Nephron (organoid): Measurements from ENCODE around the gene NXT1.

ENCODE experiments used
- H3K27ac Mint-ChIP-seq, 3 experiments: 2 replicates each; pipeline ENCODE4 v1.8.0; 2020; ENCODE audit warnings: mixed read lengths in 3 of 3, mild to moderate bottlenecking in 2 of 3, moderate library complexity in 1 of 3
- H3K27me3 Mint-ChIP-seq: 2 replicates; pipeline ENCODE4 v1.8.0; 2021; ENCODE audit warnings: low read depth, mild to moderate bottlenecking, moderate library complexity, mixed read lengths
- H3K36me3 Mint-ChIP-seq: 2 replicates; pipeline ENCODE4 v1.8.0; 2020; ENCODE audit warnings: low read depth, mixed read lengths
- H3K4me1 Mint-ChIP-seq: 2 replicates; pipeline ENCODE4 v1.8.0; 2020; ENCODE audit warnings: mixed read lengths
- H3K4me3 Mint-ChIP-seq, 3 experiments: 2 replicates each; pipeline ENCODE4 v1.8.0; 2020; ENCODE audit warnings: mild to moderate bottlenecking in 3 of 3, mixed read lengths in 3 of 3, moderate library complexity in 2 of 3
- H3K9me3 Mint-ChIP-seq: 2 replicates; pipeline ENCODE4 v1.8.0; 2020; ENCODE audit warnings: mixed read lengths
- TF ChIP-seq, protein P1 (sequence below), 3 experiments: fragments of 200-600 bp; sonication (generic); IDR thresholded peaks; one replicate each; pipeline ENCODE4 v1.5.0; 2021; ENCODE audit warnings: antibody characterized with exemption in 3 of 3; ENCODE audit not compliant: unreplicated experiment in 3 of 3

The NXT1 gene

DNA sequence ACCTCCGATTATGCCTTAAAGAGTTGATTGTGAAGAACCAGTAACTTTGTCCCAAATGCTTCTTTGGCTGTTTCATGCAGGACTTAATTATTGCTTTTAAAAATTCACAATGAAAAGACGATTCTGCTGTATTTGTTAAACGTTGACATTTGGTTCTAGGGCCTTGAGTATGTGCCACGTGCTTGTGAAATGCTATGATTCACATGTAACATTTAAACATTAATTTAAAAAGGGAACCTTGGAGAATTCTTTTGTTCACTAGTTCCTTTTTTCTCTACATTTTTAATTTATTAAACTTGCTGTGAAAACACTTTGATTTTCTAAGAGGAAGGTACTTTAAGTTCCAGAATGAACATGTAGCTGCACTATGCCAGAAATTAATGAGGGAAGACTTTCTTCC is 20.9 kb downstream of the NXT1 start:
- Mint-ChIP-seq H3K4me3 (no peak overlapping the region), H3K4me1 (peaks cover 9% of the 10 kb centered on the region), H3K36me3 (peaks cover 71% of the 10 kb centered on the region), H3K9me3 (no peaks in the 10 kb centered on the region), H3K27me3 (no peaks in the 10 kb centered on the region), H3K27ac (no peak overlapping the region)
- TF ChIP-seq, protein P1, sequence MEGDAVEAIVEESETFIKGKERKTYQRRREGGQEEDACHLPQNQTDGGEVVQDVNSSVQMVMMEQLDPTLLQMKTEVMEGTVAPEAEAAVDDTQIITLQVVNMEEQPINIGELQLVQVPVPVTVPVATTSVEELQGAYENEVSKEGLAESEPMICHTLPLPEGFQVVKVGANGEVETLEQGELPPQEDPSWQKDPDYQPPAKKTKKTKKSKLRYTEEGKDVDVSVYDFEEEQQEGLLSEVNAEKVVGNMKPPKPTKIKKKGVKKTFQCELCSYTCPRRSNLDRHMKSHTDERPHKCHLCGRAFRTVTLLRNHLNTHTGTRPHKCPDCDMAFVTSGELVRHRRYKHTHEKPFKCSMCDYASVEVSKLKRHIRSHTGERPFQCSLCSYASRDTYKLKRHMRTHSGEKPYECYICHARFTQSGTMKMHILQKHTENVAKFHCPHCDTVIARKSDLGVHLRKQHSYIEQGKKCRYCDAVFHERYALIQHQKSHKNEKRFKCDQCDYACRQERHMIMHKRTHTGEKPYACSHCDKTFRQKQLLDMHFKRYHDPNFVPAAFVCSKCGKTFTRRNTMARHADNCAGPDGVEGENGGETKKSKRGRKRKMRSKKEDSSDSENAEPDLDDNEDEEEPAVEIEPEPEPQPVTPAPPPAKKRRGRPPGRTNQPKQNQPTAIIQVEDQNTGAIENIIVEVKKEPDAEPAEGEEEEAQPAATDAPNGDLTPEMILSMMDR (IDR thresholded peaks at IDR 0.05; ENCODE audit: unreplicated experiment in 3 of 3) = no peak

DNA sequence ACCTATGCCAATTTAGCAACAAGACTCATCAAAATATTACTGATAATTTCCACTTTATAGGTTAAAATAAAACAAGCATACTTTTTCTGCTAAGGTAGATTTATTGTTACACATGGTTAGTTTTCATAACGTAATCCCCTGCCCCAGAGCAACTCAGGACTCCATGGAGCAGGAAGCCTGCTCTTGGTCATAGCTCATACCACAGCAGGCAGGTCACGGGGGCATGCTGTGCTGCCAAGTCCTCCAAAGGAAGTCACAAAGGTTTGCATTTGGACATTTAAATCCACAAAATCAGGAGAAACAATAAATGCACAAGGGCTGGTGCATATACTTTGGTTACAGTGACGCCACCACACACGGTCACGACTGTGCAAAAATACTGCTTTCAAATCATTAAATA is 23.9 kb downstream of the NXT1 start:
- Mint-ChIP-seq H3K4me1 (no peaks in the 10 kb centered on the region), H3K27ac (no peak overlapping the region), H3K36me3 (peaks cover 78% of the 10 kb centered on the region), H3K4me3 (no peak overlapping the region), H3K27me3 (no peaks in the 10 kb centered on the region), H3K9me3 (no peaks in the 10 kb centered on the region)
- TF ChIP-seq, protein P1 (IDR thresholded peaks at IDR 0.05; ENCODE audit: unreplicated experiment in 3 of 3) = no peak

DNA sequence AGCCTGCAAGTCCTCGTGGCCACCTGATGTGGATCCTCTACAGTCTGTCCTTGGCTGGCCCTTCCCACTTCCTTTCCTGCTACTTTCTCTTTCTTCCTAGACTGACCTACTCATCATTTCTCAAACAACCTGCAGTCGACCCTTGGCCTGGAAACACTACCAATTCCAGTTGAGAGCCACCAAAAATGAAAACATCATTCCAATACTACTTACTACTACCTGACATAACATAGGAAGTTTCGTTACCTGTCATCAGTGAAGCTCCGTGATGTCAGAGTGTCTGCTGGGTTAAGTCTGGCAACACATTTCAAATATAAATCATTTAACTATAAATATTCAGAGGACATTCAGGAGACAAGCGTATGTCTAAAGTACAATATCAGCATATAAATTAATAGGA is 25.2 kb downstream of the NXT1 start:
- Mint-ChIP-seq H3K36me3 (peaks cover 78% of the 10 kb centered on the region), H3K27me3 (no peaks in the 10 kb centered on the region), H3K9me3 (no peaks in the 10 kb centered on the region), H3K4me3 (no peak overlapping the region), H3K27ac (no peak overlapping the region), H3K4me1 (no peaks in the 10 kb centered on the region)
- TF ChIP-seq, protein P1 (IDR thresholded peaks at IDR 0.05; ENCODE audit: unreplicated experiment in 3 of 3) = no peak

DNA sequence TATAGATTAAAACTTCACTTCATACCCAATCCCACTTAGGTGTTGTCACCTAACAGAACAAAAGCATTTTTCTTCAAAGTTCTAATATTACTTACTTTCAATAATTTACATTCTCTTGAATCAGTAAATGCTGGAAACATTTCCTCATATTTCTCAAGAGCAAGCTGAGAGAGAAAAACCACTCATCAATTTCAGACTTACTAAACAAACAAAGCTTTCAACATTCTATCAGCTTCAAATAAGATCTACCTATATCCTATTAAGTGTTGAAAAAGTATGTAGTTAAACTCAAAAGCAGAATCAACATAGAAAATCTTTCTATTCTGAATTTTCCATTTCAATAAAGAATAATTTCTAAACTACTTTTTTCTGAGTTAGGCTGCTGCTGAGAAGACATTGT is 29.2 kb downstream of the NXT1 start:
- Mint-ChIP-seq H3K27me3 (no peaks in the 10 kb centered on the region), H3K4me3 (no peak overlapping the region), H3K36me3 (peaks cover 84% of the 10 kb centered on the region), H3K4me1 (no peaks in the 10 kb centered on the region), H3K9me3 (peaks cover 11% of the 10 kb centered on the region), H3K27ac (no peak overlapping the region)
- TF ChIP-seq, protein P1 (IDR thresholded peaks at IDR 0.05; ENCODE audit: unreplicated experiment in 3 of 3) = no peak

DNA sequence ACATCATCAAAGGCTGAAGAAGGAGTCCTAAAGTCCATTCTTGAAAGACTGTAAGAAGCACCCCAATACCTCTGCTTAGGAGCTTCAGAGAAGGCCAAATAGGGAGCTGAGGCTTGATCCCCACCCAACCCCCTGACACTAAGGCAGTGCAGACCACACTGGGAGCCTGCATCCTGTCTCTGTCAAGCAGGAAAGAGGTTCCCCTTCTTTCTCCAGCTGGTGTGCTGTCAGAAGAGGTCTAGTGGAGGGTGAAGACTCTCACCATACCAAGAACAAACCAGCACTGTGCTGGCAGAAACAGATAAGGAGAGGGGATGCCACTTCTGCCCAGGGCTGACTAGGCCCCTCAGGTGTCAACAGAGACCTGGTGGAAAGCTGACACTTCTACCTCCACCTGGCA is 31.3 kb downstream of the NXT1 start:
- TF ChIP-seq, protein P1 (IDR thresholded peaks at IDR 0.05; ENCODE audit: unreplicated experiment in 3 of 3) = no peak
- no peak overlapping the region for H3K27ac Mint-ChIP-seq

DNA sequence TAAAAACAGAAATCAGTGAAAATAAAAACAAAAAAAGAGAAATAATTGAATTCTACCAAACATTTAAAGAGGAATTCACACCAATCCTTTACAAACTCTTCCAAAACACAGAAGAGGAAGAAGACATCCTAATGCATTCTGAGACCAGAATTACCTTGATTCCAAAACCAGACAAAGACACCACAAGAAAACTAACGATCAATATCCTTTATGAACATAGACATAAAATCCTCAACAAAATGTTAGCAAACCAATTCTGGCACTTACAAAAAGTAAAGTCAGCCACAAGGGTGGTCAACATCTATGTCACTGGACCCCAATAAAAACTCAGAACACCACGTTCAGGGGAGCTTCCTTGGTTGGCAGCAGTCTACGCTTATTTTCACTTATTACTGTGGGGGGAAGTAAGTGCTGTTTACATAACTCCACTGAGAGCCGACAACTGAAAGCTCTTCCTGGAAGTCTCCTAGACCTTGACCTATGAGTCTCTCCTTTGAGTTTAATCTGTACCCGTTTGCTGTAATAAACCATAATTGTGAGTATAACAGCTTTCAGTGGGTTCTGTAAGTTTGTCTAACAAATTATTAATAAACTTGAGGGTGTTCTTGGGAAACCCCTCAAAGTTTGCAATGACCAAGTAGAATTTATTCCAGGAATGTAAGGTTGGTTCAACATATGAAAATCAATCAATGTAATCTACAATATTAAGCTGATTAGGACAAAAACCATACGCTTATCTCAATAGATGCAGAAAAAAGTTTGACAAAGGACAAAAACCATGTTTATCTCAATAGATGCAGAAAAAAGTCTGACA is 35.9 kb downstream of the NXT1 start:
- Mint-ChIP-seq H3K4me1 (no peaks in the 10 kb centered on the region), H3K27me3 (no peaks in the 10 kb centered on the region), H3K9me3 (peaks cover 14% of the 10 kb centered on the region), H3K4me3 (no peak overlapping the region), H3K36me3 (peaks cover 88% of the 10 kb centered on the region), H3K27ac (no peak overlapping the region)
- TF ChIP-seq, protein P1 (IDR thresholded peaks at IDR 0.05; ENCODE audit: unreplicated experiment in 3 of 3) = no peak

More for the DNA sequence above, 31.3 kb downstream of the NXT1 start:
- H3K4me1 Mint-ChIP-seq = no peaks in the 10 kb centered on the region
- peaks cover 85% of the 10 kb centered on the region for H3K36me3 Mint-ChIP-seq
- no peaks in the 10 kb centered on the region for H3K27me3 Mint-ChIP-seq
- H3K9me3 Mint-ChIP-seq = peaks cover 11% of the 10 kb centered on the region
- no peak overlapping the region for H3K4me3 Mint-ChIP-seq
